HG03097 (cell line): Measurements from ENCODE around the gene DIP2C.
"Not testable (repeated sequence)": the region's sequence is repeated elsewhere in the genome, so short reads cannot be mapped to it uniquely, and the experiment has no call there.

Experiments used
- ATAC-seq: cut with Tn5 transposase; IDR thresholded peaks from one replicate; pipeline ENCODE4 v1.9.1; 2021; ENCODE audit not compliant: unreplicated experiment, low FRiP score

Gene DIP2C

DNA sequence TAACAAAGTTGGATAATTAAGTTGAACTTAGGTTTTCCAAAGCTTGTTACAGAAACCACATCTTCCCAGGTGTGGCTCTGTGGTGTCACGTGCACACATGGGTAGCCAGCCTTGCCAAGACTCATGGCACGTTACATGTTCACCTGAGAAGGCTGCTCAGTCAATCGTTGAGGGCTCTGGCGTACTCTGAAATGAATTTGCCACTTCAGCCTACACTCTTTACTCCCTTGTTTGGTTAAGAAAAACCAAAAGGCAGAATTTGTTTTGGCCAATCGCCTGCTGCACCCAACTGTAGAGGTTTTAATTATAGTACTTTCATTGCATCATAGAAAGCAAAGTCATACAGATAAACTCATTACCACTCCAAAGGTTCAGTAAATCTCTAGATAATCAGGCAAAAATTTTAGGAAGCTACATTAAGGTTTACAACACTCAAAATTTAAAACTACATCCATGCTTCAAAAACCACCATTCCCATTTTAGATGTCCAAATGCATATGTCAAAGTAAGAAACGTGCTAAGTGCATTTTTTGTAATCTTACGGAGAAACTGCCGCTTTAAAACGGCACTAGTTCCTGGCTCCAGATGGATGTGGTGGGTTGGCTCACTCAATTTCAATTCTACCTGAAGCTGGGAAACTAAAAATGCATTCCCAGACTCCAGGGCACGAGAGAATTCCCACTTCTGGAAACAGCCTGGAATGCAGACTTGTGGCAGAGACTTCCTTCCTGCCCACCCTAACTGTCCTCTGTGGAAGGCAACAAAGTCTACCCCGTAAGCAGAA lies 88.4 kb downstream of the DIP2C start:
- ATAC-seq: no peak

DNA sequence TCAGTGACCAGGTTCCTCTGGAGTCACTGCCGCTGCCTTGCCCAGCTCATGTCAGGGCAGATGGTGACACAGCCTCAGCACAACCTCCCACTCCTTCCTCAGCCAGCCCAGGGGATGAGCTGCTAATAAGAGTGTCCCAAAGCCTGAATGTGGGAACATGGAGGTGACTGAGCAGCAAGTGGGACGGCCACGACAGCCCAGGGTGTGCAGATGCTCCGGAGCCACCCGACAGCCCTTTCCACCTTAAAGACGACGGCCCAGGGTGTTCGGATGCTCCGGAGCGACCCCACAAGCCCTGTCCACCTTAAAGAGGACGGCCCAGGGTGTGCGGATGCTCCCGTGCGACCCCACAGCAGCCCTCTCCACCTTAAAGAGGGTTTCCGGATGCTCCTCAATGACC lies 89.2 kb downstream of the DIP2C start:
- no peak for ATAC-seq

DNA sequence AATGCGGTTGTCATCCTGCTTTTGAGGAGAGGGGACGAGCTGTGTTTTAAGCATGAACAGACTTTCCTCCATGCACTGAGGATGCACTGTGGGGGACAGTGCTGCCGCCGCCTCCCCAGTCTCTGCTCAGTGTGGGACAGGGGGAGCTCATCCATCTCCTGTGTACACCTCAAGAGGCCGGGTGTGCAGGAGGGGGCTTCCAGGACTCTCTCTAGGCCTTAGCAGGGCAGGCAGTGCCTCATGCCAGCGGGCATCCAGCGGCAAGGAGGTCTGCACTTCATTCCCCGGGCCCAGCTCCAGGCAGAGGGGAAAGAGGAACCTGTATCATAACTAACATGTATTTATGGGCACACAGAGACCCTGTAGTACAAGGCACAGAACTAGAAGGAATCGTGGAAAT lies 89.7 kb downstream of the DIP2C start:
- no peak for ATAC-seq

DNA sequence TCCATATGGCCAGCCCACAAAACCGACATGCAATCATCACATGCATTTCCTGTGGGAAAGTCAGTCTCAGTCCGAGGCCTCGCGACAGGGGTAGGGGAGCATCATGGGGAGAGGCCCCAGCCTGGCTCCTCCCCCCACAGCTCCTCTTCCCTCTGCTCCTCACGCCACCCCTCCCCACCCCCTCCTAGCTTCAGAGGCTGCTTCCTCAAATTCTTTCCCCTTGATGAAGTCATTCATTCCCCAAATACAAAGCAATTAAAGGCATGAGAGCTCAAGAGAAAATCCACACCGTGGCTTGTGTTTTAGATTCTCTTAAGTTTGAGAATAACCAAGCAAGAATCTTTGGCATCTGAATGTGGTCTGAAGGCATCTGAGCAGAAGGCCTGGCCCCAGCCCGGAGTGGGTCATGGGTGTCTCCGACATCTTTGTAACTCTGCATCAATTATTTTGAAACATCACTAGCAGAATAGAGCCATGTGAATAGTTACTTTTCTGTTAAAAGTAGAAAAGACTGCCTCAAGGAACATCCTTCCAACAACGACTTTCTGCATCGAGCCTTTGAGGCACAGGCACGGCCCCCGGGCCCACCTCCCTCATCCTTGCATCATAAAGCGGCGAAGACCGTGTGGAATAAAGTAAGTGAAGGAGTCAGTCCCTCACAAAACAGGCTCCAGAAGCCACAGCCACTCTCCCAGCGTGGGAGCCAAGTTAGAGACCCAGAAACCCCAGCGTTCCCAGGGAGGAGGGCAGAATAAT lies 90.9 kb downstream of the DIP2C start:
- ATAC-seq: no peak

DNA sequence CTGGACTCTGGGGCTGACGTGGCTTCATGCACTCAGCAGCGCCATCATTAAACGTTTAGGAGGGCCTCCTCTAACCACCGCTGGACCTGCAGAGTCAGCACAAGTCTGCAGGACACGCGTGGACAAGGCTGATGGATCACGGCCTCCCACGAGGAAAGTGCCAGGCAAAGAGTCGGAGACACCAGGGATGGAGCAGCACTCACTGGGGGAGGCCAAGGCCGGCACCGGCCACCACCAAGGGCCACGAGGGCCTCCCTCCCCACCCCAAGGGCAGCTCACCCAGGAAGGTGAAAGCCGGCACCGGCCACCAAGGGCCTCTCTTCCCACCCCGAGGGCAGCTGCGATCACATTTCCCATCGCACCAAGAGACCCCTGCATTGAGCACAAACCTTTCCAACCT lies 91.5 kb downstream of the DIP2C start:
- ATAC-seq: no peak

DNA sequence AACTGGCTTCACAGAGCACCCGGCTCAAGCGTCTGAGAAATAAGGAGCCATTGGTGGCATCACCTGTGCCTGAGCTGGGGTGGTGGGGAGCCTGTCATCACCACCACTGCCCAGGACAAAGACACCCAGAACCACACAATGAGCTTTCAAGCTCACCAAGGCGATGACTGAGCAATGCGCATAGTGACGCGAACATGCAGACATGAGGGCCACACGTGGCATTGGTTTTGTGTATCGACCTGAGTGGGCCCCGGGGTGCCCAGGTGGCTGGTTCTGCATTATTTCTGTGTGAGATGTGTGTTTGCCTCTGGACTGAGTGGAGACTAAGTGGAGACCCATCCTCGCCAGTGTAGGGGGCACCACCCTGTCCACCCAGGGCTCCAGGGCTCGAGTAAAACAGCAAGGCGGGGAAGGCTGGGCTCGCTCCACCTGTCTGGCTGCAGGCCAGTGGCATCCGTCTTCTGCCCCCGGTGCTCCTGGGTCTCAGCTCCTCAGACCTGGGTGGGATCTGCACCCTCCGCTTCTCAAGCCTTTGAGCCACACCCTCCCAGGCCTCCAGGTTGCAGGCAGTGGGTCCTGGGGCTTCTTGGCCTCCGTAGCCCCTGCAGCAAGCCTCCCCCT lies 92.6 kb downstream of the DIP2C start:
- no peak for ATAC-seq

DNA sequence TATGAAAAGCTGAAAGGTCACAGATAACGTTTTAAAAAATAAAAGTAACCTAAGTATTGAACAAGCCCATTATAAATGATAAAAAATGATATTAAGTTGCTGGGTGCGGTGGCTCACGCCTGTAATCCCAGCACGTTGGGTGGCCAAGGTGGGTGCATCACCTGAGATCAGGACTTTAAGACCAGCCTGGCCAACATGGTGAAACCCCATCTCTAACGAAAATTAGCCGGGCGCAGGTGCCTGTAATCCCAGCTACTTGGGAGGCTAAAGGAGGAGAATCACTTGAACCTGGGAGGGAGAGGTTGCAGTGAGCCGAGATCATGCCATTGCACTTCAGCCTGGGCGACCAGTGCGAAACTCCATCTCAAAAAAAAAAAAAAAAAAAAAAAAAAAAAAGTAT lies 93.3 kb downstream of the DIP2C start:
- ATAC-seq: not testable (repeated sequence)

DNA sequence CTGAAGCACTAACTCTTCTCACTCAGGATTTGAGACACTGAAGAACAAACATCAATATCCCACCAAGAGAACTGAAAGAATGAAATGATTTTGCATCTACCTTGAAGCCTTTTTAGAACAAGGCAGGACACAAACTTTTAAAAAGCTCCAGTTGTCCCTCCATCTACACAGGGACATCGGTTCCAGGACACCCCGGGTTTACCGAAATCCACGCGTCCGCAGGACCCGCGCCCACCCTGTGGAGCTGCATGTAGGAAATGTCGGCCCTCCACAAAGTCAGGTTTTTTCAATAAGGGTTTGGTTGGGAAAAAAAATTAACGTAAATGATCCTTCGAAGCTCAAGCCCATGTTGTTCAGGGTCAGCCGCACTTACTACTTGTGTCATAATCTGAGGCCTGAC lies 94.0 kb downstream of the DIP2C start:
- ATAC-seq: no peak

DNA sequence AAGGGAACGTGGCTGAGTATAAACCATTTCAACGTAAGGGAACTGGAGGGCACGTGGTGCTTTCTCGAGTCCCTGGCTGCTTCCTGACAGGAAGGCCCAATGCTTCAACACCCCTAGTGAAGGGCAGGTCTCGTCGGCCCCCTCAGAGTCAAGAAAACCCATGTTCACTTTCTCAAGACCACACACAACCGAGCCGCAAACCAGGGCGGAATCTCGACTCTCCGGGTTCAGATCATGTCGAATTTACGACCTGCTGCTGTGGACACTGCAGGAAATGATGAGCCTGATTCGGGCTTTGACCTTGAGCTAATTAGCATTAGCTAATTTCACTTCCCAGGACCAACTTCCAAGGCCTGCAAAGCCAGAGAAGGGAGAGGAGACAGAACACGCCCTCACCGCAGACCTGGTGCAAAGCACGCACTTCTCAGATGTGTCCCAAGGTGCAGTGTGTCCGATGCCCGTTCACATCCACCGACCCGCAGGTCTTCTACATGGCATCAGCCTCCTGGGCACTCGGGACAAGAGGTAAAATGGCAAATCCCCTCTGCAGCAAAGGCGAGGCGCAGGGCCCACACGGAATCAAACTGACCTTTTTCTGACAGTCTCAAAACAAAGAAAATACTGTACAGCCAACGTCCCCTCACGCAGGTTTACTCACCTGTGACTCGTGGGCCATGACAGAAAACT lies 94.7 kb downstream of the DIP2C start:
- ATAC-seq: no peak

DNA sequence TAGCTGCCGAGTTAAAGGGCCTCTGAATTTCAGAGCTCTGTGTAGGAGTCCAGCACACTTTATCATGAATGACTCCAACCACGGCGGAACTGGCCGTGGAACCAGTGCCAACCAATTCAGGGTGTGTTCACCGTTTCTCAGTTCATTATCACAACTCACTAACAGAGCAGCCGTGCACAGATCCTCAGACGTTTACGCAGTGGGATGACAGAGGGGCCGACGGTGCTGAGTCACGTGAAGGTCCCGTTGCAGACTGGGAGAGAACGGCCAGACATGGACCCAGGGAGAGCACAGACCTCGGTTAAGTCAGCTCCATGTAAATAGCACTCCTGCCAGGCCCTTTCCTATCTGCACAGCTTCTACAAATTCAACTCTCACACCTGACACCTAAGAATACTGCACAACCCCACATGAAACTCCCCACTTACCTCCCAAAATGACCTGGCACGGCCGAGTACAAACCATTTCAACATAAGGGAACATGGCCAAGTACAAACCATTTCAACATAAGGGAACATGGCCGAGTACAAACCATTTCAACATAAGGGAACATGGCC lies 95.5 kb downstream of the DIP2C start:
- no peak for ATAC-seq

DNA sequence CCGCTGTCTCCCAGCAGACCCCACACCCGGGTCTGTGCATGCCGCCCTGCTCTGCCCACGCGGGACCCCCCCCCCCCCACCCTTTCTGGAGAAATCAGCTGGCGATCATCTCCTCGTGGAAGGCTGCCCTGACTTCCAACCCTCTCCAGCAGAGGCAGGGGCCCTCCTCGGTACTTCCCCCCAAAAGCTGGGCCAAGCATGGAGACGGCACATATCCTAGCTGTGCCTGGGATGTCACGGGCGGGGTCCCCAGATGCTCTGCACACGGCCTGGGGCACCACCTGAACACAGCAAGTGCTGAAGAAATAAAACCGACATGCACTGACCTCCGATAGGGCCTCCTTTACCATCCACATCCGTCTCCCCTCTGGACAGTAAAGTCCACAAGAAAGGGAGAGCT lies 96.0 kb downstream of the DIP2C start:
- ATAC-seq: no peak

DNA sequence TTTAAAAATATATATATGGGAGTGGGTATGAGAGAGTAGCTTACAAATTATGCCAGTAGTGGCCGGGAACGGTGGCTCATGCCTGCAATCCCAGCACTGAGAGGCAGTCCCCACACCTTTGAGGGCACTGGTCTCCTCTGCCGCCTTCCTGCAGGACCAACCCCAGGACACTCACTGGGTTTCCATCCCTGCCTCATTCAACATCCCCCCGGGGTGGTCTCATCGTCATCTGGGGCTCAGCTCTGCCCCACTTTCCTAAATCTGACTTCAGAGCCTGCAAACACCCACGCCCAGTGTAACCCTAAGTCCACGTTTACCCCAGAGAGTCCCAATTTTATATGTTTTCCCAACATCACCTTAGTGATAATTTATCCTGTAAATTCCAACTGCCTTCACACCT lies 96.5 kb downstream of the DIP2C start:
- ATAC-seq: no peak

DNA sequence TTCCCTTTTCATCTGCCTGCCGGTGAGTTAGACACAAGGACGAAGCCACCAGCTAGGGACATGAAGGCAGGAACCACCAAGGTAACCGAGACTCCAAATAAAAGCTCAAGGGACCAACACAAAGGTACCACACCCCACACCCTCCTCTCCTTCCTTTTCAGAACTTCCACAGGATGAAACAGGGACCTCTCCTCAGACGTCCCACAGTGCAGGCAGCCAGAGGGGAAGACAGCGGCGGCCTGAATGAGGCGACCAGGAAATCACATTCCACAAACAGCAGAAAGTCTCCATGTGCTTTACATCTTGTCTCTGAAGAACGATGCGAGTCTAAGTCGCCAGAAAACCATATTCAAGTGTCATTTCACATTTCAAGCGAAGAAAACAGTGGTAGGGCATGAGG lies 97.8 kb downstream of the DIP2C start:
- ATAC-seq: no peak

DNA sequence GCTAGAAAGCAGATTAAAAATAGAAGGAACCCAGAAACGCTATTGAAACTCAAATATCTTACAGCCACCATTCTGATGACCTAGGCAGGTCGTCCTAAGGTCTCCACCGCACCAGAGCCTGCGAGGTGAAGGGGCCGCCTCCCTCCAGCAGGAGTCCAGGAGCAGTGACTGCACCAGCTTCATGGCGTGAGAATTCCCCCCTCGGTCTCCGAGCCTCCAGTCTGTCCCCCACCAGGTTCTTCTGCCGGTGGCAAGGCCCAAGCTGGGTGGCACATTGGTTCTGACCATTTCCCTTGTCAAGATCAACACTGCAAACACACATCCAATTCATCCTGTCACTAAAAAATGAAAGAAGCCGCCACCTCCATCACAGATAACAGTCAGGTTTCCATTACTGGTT lies 98.7 kb downstream of the DIP2C start:
- ATAC-seq: no peak

DNA sequence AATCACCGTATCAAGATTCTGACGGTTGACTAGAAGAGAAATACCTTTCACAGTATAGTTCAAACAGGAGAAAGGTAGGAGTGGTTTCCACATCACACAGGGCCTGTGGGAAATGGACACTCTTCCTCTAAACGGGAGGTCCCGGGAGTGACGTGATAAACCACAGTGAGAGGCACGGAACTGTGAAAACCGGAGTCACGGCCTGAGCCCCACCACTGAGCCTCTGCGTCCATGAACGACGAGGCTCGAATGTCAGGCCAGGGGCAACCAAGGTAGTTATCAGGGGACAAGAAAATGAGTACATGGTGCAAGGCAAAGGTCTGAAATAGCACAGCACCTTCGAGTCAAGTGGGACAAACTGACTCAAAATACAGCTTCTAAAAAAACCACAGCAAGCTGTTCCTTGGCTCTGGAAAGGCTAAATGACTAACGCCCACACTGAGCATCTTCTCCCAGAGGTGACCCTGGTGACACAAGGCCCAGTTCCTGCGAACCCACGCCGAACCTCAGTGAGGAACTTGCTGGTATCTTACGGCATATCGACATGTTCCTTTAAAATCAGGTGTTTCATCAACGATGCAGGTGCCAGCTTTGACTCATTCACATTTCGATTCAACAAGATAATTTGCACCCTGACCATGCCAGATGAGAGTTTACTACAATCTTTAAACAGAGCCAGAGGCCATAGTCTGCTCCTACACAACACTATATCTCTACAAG lies 99.3 kb downstream of the DIP2C start:
- no peak for ATAC-seq

DNA sequence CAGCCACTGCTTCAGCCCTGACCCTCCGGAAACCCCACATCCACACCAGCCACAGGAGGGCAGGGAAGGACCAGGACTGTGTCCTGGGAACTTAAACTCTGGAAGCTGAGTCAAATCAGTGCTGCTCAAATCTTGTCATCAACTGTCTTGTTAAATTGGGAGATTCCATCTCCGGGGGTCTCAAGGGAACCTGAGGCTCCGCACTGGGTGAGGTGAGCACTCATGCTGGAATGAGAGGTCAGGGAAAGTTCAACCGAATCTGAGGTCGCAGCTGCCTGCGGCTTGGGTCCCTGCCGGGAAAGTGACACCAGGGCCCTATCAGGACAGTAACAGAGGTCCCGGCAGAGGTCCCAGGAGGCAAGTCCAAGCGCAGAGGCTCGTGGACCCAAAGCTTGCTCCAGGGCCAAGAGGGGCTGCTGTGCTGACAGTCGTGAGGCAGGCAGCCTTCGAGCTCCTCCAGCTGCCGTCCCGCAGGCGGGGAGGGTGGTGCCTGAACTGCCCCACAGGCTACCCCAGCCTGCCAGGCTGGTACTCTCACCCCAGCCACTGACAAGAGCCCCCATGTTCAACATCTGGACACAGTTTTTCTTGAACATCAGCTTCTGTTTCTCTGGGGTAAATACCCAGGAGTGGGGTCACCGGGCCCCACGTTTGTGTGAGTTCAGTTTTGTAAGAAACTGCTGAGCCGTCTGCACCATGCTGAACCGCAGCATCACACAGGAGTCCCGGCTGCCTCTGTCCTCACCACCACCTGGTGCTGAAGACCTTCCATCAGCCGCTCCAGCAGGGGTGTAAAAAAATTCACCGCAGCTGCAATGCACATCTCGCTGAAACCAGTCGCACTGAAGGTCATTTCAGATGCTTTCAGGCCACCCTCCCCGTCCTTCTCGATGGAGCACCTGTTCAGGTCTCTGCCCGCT lies 101.0 kb downstream of the DIP2C start:
- ATAC-seq: no peak

DNA sequence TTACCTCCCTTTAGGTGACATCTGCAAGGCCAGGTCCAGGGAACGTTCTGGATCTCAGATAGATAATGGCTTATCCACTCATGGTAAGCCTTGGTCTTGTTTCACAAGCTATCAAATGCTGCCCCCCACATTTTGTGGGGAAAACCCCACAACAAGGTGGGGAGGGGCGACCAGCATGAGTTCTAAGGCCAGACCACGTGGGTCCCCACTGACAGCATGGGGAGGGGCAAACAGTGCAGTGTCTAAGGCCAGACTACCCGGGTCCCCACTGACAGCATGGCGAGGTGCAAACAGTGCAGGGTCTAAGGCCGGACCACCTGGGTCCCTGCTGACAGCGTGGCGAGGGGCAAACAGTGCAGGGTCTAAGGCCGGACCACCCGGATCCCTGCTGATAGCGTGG lies 102.8 kb downstream of the DIP2C start:
- no peak for ATAC-seq

DNA sequence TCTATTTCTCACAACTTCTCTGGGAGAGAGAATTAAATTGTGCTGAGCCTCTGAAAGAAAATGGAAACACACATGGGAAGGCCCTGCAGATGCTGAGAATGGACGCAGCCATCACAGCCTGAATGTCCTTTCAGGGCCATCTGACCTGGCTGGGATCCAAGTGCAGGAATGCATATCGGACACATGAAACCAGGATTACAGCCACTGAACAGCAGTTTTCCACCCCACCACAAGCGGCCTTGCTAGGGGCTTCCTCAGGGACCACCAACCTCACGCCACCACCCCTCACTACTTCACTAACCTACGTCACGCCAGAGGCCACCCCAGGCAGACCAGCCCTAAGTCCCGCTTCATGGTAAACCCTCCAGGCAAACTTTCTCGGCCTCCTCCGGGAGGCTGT lies 103.3 kb downstream of the DIP2C start:
- no peak for ATAC-seq

DNA sequence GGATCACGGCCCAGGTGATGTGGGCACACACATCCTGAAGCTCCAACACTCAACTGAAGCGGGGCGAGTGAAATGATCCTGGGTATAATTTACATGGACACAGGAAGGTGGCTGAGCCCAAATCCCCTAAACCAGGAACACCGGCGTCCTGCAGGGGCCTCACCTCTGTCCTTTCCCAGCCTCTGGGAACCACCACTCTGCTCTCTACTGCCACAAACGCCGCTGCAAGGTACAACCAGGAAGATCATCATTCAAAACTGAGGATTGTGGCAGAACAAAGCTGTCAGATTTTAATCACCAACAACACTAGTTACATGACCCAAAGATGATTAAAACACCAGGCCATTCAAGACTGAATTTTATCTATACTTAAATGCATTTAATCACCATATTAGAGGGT lies 104.0 kb downstream of the DIP2C start:
- ATAC-seq: no peak
